ENCODE results near the gene ATG3.

ATG3 gene

DNA sequence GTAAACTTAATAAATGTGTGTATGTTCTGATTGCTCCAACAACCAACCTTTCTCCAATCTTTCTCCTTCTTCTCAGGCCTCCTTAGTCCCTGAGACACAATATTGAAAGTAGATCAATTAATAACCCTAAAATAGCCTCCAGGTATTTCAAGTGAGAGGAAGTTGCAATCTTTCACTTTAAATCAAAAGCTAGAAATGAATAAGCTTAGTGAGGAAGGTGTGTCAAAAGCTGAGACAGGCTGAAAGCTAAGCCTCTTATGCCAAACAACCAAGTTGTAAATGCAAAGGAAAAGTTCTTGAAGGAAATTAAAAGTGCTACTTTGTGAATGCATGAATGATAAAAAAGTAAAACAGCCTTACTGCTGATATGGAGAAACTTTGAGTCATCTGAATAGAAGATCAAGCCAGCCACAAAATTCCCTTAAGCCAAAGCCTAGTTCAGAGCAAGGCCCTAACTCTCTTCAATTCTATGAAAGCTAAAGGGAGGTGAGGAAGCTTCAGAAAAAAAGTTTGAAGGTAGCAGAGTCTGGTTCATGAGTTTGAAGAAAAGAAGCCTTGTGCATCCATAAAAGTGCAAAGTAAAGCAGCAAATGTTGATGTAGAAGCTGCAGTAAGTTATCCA is 40.6 kb upstream of the ATG3 start:
- CTCF ChIA-PET = interaction anchor here (0.9 to 3.6 kb wide), 5 partner anchors 10 to 40 kb away, joined by 3 to 10 read pairs (median 4); no protein-coding TSS in a partner anchor
- no peak for DNase-seq (ENCODE audit: extremely low spot score)
- POLR2A ChIA-PET = no interaction called here
- TF ChIP-seq, protein P1, sequence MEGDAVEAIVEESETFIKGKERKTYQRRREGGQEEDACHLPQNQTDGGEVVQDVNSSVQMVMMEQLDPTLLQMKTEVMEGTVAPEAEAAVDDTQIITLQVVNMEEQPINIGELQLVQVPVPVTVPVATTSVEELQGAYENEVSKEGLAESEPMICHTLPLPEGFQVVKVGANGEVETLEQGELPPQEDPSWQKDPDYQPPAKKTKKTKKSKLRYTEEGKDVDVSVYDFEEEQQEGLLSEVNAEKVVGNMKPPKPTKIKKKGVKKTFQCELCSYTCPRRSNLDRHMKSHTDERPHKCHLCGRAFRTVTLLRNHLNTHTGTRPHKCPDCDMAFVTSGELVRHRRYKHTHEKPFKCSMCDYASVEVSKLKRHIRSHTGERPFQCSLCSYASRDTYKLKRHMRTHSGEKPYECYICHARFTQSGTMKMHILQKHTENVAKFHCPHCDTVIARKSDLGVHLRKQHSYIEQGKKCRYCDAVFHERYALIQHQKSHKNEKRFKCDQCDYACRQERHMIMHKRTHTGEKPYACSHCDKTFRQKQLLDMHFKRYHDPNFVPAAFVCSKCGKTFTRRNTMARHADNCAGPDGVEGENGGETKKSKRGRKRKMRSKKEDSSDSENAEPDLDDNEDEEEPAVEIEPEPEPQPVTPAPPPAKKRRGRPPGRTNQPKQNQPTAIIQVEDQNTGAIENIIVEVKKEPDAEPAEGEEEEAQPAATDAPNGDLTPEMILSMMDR (IDR thresholded peaks at IDR 0.05; ENCODE audit: control extremely low read depth, extremely low read depth, low read depth, missing control alignments) = no peak

DNA sequence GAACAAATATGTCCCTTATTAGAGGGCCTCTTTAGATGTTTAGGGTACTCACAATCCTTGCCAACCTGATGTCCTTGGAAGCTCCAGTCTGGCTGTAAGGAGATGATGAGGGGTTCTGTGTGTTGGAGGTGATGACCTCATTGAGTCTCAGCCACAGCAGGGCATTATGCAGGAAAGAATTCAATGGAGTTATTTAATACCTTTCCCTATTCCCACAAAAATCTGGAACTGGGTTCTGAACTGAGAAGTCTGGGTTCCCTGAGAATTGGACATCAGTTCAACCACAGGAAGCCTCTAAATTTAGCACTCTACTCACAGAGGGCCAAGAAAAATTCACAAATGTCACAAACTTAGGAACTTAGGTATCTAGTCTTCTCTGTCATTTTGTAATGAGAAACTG is 37.0 kb upstream of the ATG3 start:
- ChIA-PET CTCF (interaction anchor here (0.9 to 1.0 kb wide), 2 partner anchors 12 to 16 kb away, joined by 3 to 4 read pairs; no protein-coding TSS in a partner anchor), POLR2A (no interaction called here)

DNA sequence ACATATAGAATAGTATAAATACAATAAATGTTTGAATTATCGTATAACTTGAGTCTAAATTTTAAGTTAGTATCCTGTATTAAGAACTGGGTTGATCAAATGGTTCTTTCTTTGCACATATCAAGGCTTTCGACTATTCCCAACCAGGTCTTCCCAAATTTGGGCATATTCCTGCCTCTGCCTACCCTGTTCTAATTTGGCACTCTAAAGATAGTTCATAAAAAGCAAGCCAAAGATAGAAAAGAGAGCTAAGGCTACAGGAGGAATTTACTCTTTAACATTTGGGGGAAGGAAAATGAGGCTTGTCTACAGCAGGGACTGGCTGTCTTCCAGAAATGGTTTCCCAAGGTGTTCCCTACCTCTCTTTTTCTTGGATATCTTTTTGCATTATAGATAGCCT is 36.2 kb upstream of the ATG3 start:
- TF ChIP-seq, protein P1 (IDR thresholded peaks at IDR 0.05; ENCODE audit: control extremely low read depth, extremely low read depth, low read depth, missing control alignments) = no peak
- DNase-seq (ENCODE audit: extremely low spot score) = no peak
- CTCF ChIA-PET = interaction anchor here (0.9 to 1.0 kb wide), 2 partner anchors 11 to 15 kb away, joined by 3 to 4 read pairs; no protein-coding TSS in a partner anchor
- POLR2A ChIA-PET = no interaction called here

More for the DNA sequence above, 37.0 kb upstream of the ATG3 start:
- TF ChIP-seq, protein P1 (IDR thresholded peaks at IDR 0.05; ENCODE audit: control extremely low read depth, extremely low read depth, low read depth, missing control alignments) = no peak
- no peak for DNase-seq (ENCODE audit: extremely low spot score)

DNA sequence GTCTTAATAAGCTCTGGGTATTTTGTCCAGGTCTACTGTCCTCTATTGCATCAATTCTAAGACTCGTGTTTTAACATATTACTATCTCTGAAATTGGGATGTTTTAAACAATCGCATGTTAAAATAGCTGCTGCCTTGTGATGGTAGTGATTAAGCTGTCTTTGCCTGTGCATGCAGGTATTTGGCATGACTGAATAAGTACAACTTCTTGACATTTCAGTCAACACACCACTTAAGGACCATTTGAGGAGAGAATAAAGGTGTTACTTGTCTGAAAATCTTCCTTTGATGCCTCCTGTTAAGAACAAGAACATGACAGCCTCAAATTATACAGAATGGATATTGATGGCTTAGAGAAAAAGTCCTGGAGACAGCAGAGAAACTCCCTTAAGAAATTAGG is 33.1 kb upstream of the ATG3 start:
- ChIA-PET CTCF (interaction anchor here (1.4 to 1.7 kb wide), 5 partner anchors 11 to 26 kb away, joined by 3 to 7 read pairs (median 4); no protein-coding TSS in a partner anchor), POLR2A (no interaction called here)
- TF ChIP-seq, protein P1 (IDR thresholded peaks at IDR 0.05; ENCODE audit: control extremely low read depth, extremely low read depth, low read depth, missing control alignments) = no peak
- no peak for DNase-seq (ENCODE audit: extremely low spot score)

DNA sequence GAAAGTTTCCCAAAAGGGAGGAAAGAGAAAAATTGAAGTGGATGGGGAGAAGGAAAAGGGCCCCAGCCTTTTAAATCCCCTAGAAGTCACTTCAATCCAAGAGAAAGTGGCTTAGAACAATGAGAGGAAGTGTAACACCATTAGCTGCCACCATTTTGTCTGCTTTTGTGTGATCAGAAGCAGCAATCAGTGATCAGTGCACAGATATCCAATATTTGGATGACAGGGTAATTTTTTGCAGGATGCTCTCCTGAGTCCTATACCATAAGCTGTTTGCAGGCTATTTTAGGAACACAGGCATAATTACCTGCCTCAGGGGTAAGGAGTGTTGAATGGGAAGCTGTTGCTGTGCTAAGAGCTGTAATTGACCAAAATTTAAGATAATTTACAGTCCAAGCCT is 31.5 kb upstream of the ATG3 start:
- TF ChIP-seq, protein P1 (IDR thresholded peaks at IDR 0.05; ENCODE audit: control extremely low read depth, extremely low read depth, low read depth, missing control alignments) = no peak
- no peak for DNase-seq (ENCODE audit: extremely low spot score)
- POLR2A ChIA-PET = no interaction called here

DNA sequence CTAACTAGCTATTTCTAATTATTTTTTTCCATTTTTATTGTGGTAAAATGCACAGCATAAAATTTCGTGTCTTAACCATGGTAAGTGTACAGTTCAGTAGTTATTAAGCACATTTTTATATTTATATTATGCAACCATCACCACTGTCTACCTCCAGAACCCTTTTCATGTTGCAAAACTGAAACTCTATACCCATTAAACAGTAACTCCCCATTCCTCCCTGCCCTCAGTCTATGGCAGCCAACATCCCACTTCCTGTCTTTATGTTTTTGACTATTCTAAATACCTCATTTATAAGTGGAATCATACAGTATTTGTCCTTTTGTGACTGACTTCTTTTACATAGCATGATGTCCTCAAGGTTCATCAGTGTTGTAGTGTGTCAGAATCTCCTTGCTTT is 25.6 kb upstream of the ATG3 start:
- ChIA-PET CTCF (interaction anchor here (1.1 to 1.9 kb wide), 4 partner anchors 10 to 19 kb away, joined by 3 to 4 read pairs (median 3); no protein-coding TSS in a partner anchor), POLR2A (no interaction called here)
- TF ChIP-seq, protein P1 (IDR thresholded peaks at IDR 0.05; ENCODE audit: control extremely low read depth, extremely low read depth, low read depth, missing control alignments) = no peak
- DNase-seq (ENCODE audit: extremely low spot score) = no peak

More for the DNA sequence above, 31.5 kb upstream of the ATG3 start:
- CTCF ChIA-PET = interaction anchor here (0.9 to 1.3 kb wide), 2 partner anchors 10 to 11 kb away, joined by 3 to 5 read pairs; no protein-coding TSS in a partner anchor

Data from GM10248 (cell line).